H1 (cell line): ENCODE results near the gene CHTF8. TPM values are rescaled to one million over a fixed set of nuclear protein-coding genes. Genes with fewer than 3 reads are reported as not detected.

ENCODE experiments used
- CTCF ChIA-PET: fragments of 300-600 bp; sonication (Branson Sonifier 250); formaldehyde crosslinking; loops from one replicate; lab custom pipeline; 2021; ENCODE audit not compliant: partially characterized antibody; lab: Charles Lee
- POLR2A ChIA-PET: fragments of 300-600 bp; sonication (Branson Sonifier 250); formaldehyde crosslinking; loops from one replicate; lab custom pipeline; 2021; ENCODE audit warnings: inconsistent platforms; ENCODE audit not compliant: partially characterized antibody; lab: Charles Lee
- DNase-seq, 2 experiments: peaks; one replicate each; pipeline versions ENCODE4 v3.0.0 to v3.0.0-alpha.2; 2010 to 2022; ENCODE audit warnings: low spot score in 2 of 2, low read depth in 1 of 2, mixed read lengths in 1 of 2
- FAIRE-seq: peaks from 2 replicates; lab custom pipeline; 2011; peaks lifted over from hg19 to GRCh38; lab: Jason Lieb, UNC
- H2AFZ ChIP-seq: 2 replicates; pipeline ENCODE4 v1.8.1; 2012; ENCODE audit warnings: low read length, inconsistent platforms
- H2AK5ac ChIP-seq: 2 replicates; pipeline ENCODE4 v1.6.1; 2013; ENCODE audit warnings: low read depth, low read length
- H2BK120ac ChIP-seq: replicated peaks from 2 replicates; pipeline ENCODE3; 2013; ENCODE audit warnings: low read depth, low read length, inconsistent platforms
- H2BK12ac ChIP-seq: 2 replicates; pipeline ENCODE4 v1.6.1; 2013; ENCODE audit warnings: low read depth, low read length
- H2BK15ac ChIP-seq: 2 replicates; pipeline ENCODE4 v1.6.1; 2013; ENCODE audit warnings: low read length
- H2BK20ac ChIP-seq: 2 replicates; pipeline ENCODE4 v1.6.1; 2013; ENCODE audit warnings: low read length
- H2BK5ac ChIP-seq: 2 replicates; pipeline ENCODE4 v1.6.1; 2013; ENCODE audit warnings: low read depth, low read length
- H3K14ac ChIP-seq: 2 replicates; pipeline ENCODE4 v1.6.1; 2013; ENCODE audit warnings: inconsistent platforms; ENCODE audit not compliant: insufficient read length
- H3K18ac ChIP-seq: 2 replicates; pipeline ENCODE4 v1.6.1; 2013; ENCODE audit warnings: low read length; ENCODE audit errors: extremely low read depth
- H3K23ac ChIP-seq: 2 replicates; pipeline ENCODE4 v1.6.1; 2013; ENCODE audit warnings: inconsistent platforms; ENCODE audit not compliant: insufficient read length
- H3K23me2 ChIP-seq: 2 replicates; pipeline ENCODE4 v1.6.1; 2013; ENCODE audit warnings: low read depth, low read length
- H3K27ac ChIP-seq: 2 replicates; pipeline ENCODE4 v1.6.1; 2011; ENCODE audit warnings: low read depth, low read length, inconsistent platforms
- H3K27me3 ChIP-seq, 4 experiments: replicated peaks in 1 of 4; 1 replicate in 1 of 4; 2 replicates in 3 of 4; pipeline versions ENCODE4 v1.6.1 to v1.8.1; 2011 to 2013; ENCODE audit warnings: low read length in 3 of 4, mild to moderate bottlenecking in 3 of 4, inconsistent platforms in 2 of 4, mixed read lengths in 2 of 4, moderate library complexity in 1 of 4; ENCODE audit not compliant: control insufficient read depth in 3 of 4, insufficient read depth in 3 of 4; ENCODE audit errors: extremely low read depth in 1 of 4
- H3K36me3 ChIP-seq, 4 experiments: 2 replicates each; pipeline versions ENCODE4 v1.6.1 to v1.8.1; 2011 to 2013; ENCODE audit warnings: mild to moderate bottlenecking in 4 of 4, low read length in 3 of 4, moderate library complexity in 2 of 4, control low read depth in 1 of 4, inconsistent platforms in 1 of 4; ENCODE audit not compliant: insufficient read depth in 4 of 4, control insufficient read depth in 2 of 4
- H3K4ac ChIP-seq: replicated peaks from 2 replicates; pipeline ENCODE3; 2013; ENCODE audit warnings: low read length, low read depth, mixed read lengths, inconsistent platforms; ENCODE audit not compliant: insufficient read length
- H3K4me1 ChIP-seq, 4 experiments: replicated peaks in 1 of 4; 1 replicate in 1 of 4; 2 replicates in 3 of 4; pipeline versions ENCODE4 v1.6.1 to v1.8.1; 2011 to 2013; ENCODE audit warnings: low read length in 3 of 4, inconsistent platforms in 2 of 4, mixed read lengths in 1 of 4; ENCODE audit not compliant: insufficient read depth in 4 of 4, control insufficient read depth in 3 of 4
- H3K4me2 ChIP-seq, 2 experiments: 2 replicates each; pipeline versions ENCODE4 v1.6.1 to v1.8.1; 2011 to 2013; ENCODE audit warnings: low read depth in 2 of 2, low read length in 2 of 2, control low read depth in 1 of 2, inconsistent platforms in 1 of 2, mild to moderate bottlenecking in 1 of 2; ENCODE audit not compliant: insufficient read depth in 1 of 2
- H3K4me3 ChIP-seq, 4 experiments: fragments of 200-600, 300-600 bp in 1 of 4; sonication (generic), shearing (Covaris generic), sonication (Bioruptor Twin) in 1 of 4; 2 replicates each; pipeline versions ENCODE4 v1.5.1 to v1.8.1; 2011 to 2016; ENCODE audit warnings: low read length in 4 of 4, low read depth in 3 of 4, control low read depth in 2 of 4, inconsistent platforms in 2 of 4, mild to moderate bottlenecking in 2 of 4, mixed read lengths in 1 of 4, moderate library complexity in 1 of 4; ENCODE audit not compliant: insufficient read depth in 2 of 4; ENCODE audit errors: extremely low read depth in 1 of 4
- H3K56ac ChIP-seq: replicated peaks from 2 replicates; pipeline ENCODE3; 2013; ENCODE audit warnings: low read depth, mild to moderate bottlenecking, mixed read lengths, low read length, inconsistent platforms; ENCODE audit not compliant: insufficient read length
- H3K79me1 ChIP-seq: 2 replicates; pipeline ENCODE4 v1.6.1; 2013; ENCODE audit warnings: low read depth, low read length, control low read depth
- H3K79me2 ChIP-seq, 2 experiments: 2 replicates each; pipeline versions ENCODE4 v1.6.1 to v1.8.1; 2012 to 2013; ENCODE audit warnings: low read length in 2 of 2, mild to moderate bottlenecking in 2 of 2, inconsistent platforms in 1 of 2; ENCODE audit not compliant: insufficient read depth in 2 of 2, control insufficient read depth in 1 of 2
- H3K9ac ChIP-seq, 4 experiments: replicated peaks in 1 of 4; 1 replicate in 1 of 4; 2 replicates in 3 of 4; pipeline versions ENCODE4 v1.6.1 to v1.8.1; 2011 to 2013; ENCODE audit warnings: low read depth in 3 of 4, low read length in 3 of 4, control low read depth in 2 of 4, mild to moderate bottlenecking in 2 of 4, moderate library complexity in 2 of 4, inconsistent platforms in 1 of 4; ENCODE audit errors: extremely low read depth in 1 of 4
- H3K9me3 ChIP-seq, 2 experiments: 2 replicates each; pipeline versions ENCODE4 v1.6.1 to v1.8.1; 2012 to 2013; ENCODE audit warnings: mild to moderate bottlenecking in 2 of 2, moderate library complexity in 2 of 2, control low read depth in 1 of 2, inconsistent platforms in 1 of 2, low read depth in 1 of 2, low read length in 1 of 2, mixed read lengths in 1 of 2; ENCODE audit not compliant: insufficient read depth in 2 of 2
- H4K20me1 ChIP-seq, 2 experiments: replicated peaks in 1 of 2; 2 replicates each; pipeline versions ENCODE3 to v1.8.1; 2011 to 2013; ENCODE audit warnings: inconsistent platforms in 2 of 2, low read length in 2 of 2, mild to moderate bottlenecking in 1 of 2; ENCODE audit not compliant: insufficient read depth in 2 of 2, control insufficient read depth in 1 of 2
- H4K5ac ChIP-seq: 2 replicates; pipeline ENCODE4 v1.6.1; 2013; ENCODE audit warnings: low read length, low read depth, mixed read lengths, inconsistent platforms; ENCODE audit not compliant: insufficient read length
- H4K8ac ChIP-seq: 2 replicates; pipeline ENCODE4 v1.8.0; 2013; ENCODE audit warnings: mild to moderate bottlenecking, moderate library complexity, low read length, inconsistent platforms; ENCODE audit not compliant: insufficient read depth; ENCODE audit errors: extremely low read depth
- H4K91ac ChIP-seq: replicated peaks from 2 replicates; pipeline ENCODE3; 2013; ENCODE audit warnings: low read length, mixed read lengths, inconsistent platforms; ENCODE audit not compliant: insufficient read length
- ATF2 ChIP-seq: IDR thresholded peaks from 2 replicates; pipeline ENCODE4 v1.6.1; 2012; ENCODE audit warnings: low read length, inconsistent platforms
- E2F6 ChIP-seq: IDR thresholded peaks from 2 replicates; pipeline ENCODE4 v1.6.1; 2012; ENCODE audit warnings: inconsistent platforms
- HDAC2 ChIP-seq, 2 experiments: fragments of 300-600 bp in 1 of 2; sonication (generic) in 1 of 2; IDR thresholded peaks; 2 replicates each; pipeline ENCODE4 v1.6.1; 2011 to 2012; ENCODE audit warnings: low read depth in 2 of 2, low read length in 2 of 2, mild to moderate bottlenecking in 2 of 2, moderate library complexity in 2 of 2, borderline replicate concordance in 1 of 2, inconsistent platforms in 1 of 2
- JUN ChIP-seq: IDR thresholded peaks from 2 replicates; pipeline ENCODE4 v1.6.1; 2011; ENCODE audit warnings: low read depth, mild to moderate bottlenecking, improper control_type of control experiment, low read length
- KDM1A ChIP-seq: fragments of 200-600, 300-600 bp; sonication (generic); IDR thresholded peaks from 2 replicates; pipeline ENCODE4 v1.7.1; 2016; ENCODE audit warnings: mild to moderate bottlenecking, low read length, borderline replicate concordance
- PHF8 ChIP-seq: fragments of 200-600 bp; sonication (generic); conservative IDR thresholded peaks from 2 replicates; pipeline ENCODE4 v1.7.1; 2012; ENCODE audit warnings: low read depth, mild to moderate bottlenecking, inconsistent platforms, low read length, moderate library complexity
- RAD21 ChIP-seq, 2 experiments: IDR thresholded peaks in 1 of 2; conservative IDR thresholded peaks in 1 of 2; 2 replicates each; pipeline ENCODE4 v1.6.1; 2011; ENCODE audit warnings: low read depth in 2 of 2, low read length in 2 of 2, improper control_type of control experiment in 1 of 2, inconsistent platforms in 1 of 2, mild to moderate bottlenecking in 1 of 2, moderate library complexity in 1 of 2
- RBBP5 ChIP-seq: IDR thresholded peaks from 2 replicates; pipeline ENCODE4 v1.7.1; 2012; ENCODE audit warnings: low read depth, mild to moderate bottlenecking, inconsistent platforms, low read length, moderate library complexity, borderline replicate concordance
- SP2 ChIP-seq: IDR thresholded peaks from 2 replicates; pipeline ENCODE4 v1.6.1; 2012; ENCODE audit warnings: mild to moderate bottlenecking, low read length, inconsistent platforms
- YY1 ChIP-seq: IDR thresholded peaks from 2 replicates; pipeline ENCODE4 v1.6.1; 2011; ENCODE audit warnings: low read depth, mild to moderate bottlenecking, low read length
- WGBS, 2 experiments: shearing (Covaris generic) in 1 of 2; methylation state at CpG; one replicate each; pipeline versions ENCODE4 v1.1.6 to v1.1.7; 2013 to 2015; ENCODE audit warnings: low lambda C conversion rate in 2 of 2, mixed read lengths in 2 of 2, inconsistent platforms in 1 of 2, low coverage in 1 of 2, missing lambda C conversion rate in 1 of 2; ENCODE audit not compliant: insufficient replicate concordance in 2 of 2, insufficient coverage in 1 of 2, insufficient read length in 1 of 2; ENCODE audit errors: extremely low coverage in 1 of 2, missing lambda C conversion rate in 1 of 2; 5-methylcytosine and 5-hydroxymethylcytosine counted together
- polyA plus RNA-seq, 7 experiments: library from polyadenylated mRNA; depleted of rRNA in 3 of 7; stranded (reverse) in 5 of 7; unstranded in 2 of 7; fragments of >200 nt in 5 of 7; fragments of 200-250 nt in 2 of 7; gene quantifications; 1 replicate in 5 of 7; 2 replicates in 1 of 7; 4 replicates in 1 of 7; pipeline versions ENCODE4 v1.2.1 to v1.2.3, GENCODE V29; 2011 to 2013; ENCODE audit warnings: missing spikeins in 2 of 7, mixed read lengths in 2 of 7
- total RNA-seq: library from RNA; stranded (reverse); fragmentation: NEBNext Ultra II Directional; extraction: Animal tissue kit (Norgen Biotek cat#: 25700); gene quantifications from 2 replicates; pipeline ENCODE4 v1.2.1, GENCODE V29; 2021

Gene CHTF8
- total and polyA plus RNA-seq, 2 of the 8 experiments (the other 6 are each of a cell fraction or from before 2014, with no cell fraction given), result 114 to 138 TPM

GRCh38 chr16:69126221-69126620, 6.2 kb downstream of the CHTF8 start:
- H3K27me3 ChIP-seq, result no peaks in the 10 kb centered on the region
- no peak overlapping the region for H2BK15ac ChIP-seq
- H3K27ac ChIP-seq, result no peak overlapping the region
- H4K5ac ChIP-seq, result no peak overlapping the region
- no peak overlapping the region for H2AFZ ChIP-seq
- no peak overlapping the region for H3K56ac ChIP-seq
- no peak overlapping the region for H3K18ac ChIP-seq
- H3K23ac ChIP-seq, result no peak overlapping the region
- peaks cover 0 to 5% (median under 1%) of the 10 kb centered on the region in 4 experiments; a peak in 3 of 8 replicates for H3K36me3 ChIP-seq
- peaks cover 0 to 6% of the 10 kb centered on the region in 2 experiments for H4K20me1 ChIP-seq
- 88% methylated on average over 3 of the region's 3 CpGs; no CpG with 5 or more reads in 1 of the 2 experiments for WGBS, 2 experiments
- peaks cover 2% of the 10 kb centered on the region for H3K23me2 ChIP-seq
- no peak overlapping the region for H2BK12ac ChIP-seq
- H2AK5ac ChIP-seq, result no peak overlapping the region
- DNase-seq (no peak), FAIRE-seq (no peak)
- no peak overlapping the region for H2BK120ac ChIP-seq
- H3K4me1 ChIP-seq, result peaks cover 0 to 7% (median 4%) of the 10 kb centered on the region in 4 experiments; a peak in 3 of 7 replicates
- no peak overlapping the region for H3K4me2 ChIP-seq
- no peak overlapping the region for H4K8ac ChIP-seq
- no peak overlapping the region for H2BK20ac ChIP-seq
- no peak overlapping the region for H4K91ac ChIP-seq
- peaks cover 5% of the 10 kb centered on the region for H3K79me1 ChIP-seq
- no peak overlapping the region for H3K14ac ChIP-seq
- H3K9ac ChIP-seq, result no peak overlapping the region
- no peak overlapping the region for H3K4ac ChIP-seq
- ChIA-PET POLR2A (interaction anchor here (1.0 to 1.4 kb wide), 3 partner anchors 8 to 25 kb away, joined by 3 to 4 read pairs (median 3); no protein-coding TSS in a partner anchor), CTCF (interaction anchor here (6.5 to 12.3 kb wide), 2 partner anchors 14 to 223 kb away, joined by 85 to 174 read pairs; no protein-coding TSS in a partner anchor)
- H3K4me3 ChIP-seq, result no peak overlapping the region
- peaks cover 4 to 55% of the 10 kb centered on the region in 2 experiments; a peak in 3 of 4 replicates for H3K79me2 ChIP-seq
- no peaks in the 10 kb centered on the region for H3K9me3 ChIP-seq
- H2BK5ac ChIP-seq, result no peak overlapping the region
- TF ChIP-seq HDAC2 (IDR thresholded peaks at IDR 0.05; ENCODE audit: borderline replicate concordance in 1 of 2, low read depth in 2 of 2, low read length in 2 of 2) (no peak), JUN (no peak), SP2 (no peak), ATF2 (no peak), E2F6 (no peak), YY1 (no peak), RBBP5 (no peak), KDM1A (no peak), RAD21 (IDR thresholded peaks at IDR 0.05 in 1 of 2, conservative IDR thresholded peaks at IDR 0.05 in 1 of 2; ENCODE audit: low read depth in 2 of 2, low read length in 2 of 2) (no peak), PHF8 (no peak)
